HCT116 (cell line): ENCODE data around the gene FAM117A. TPM values are rescaled to one million over a fixed set of nuclear protein-coding genes. Genes with fewer than 3 reads are reported as not detected.

Experiments
- ATAC-seq: fragments of 200-7000 bp; cut with Tn5 transposase; 2 replicates; pipeline ENCODE4 v1.9.1; 2020; ENCODE audit warnings: mild to moderate bottlenecking, moderate library complexity
- BruUV-seq: library from RNA; stranded (reverse); fragments of 400-500 nt; replicated peaks from 2 replicates; lab custom pipeline; 2021; lab: Mats Ljungman, UMichigan
- CTCF ChIA-PET: fragments of 300-600 bp; sonication (Branson Sonifier 250); formaldehyde crosslinking; loops from one replicate; lab custom pipeline; 2021; ENCODE audit warnings: antibody characterized with exemption; lab: Charles Lee
- POLR2A ChIA-PET: fragments of 300-600, 350-600 bp; sonication (Branson Sonifier 250); formaldehyde crosslinking; loops from one replicate; lab custom pipeline; 2021; ENCODE audit warnings: antibody characterized with exemption; lab: Charles Lee
- RAD21 ChIA-PET, 2 experiments: fragments of 300-600 bp; sonication (Branson Sonifier 250); formaldehyde crosslinking; loops; one replicate each; lab custom pipeline; 2023; ENCODE audit warnings: low total read pairs in 2 of 2; ENCODE audit not compliant: uncharacterized antibody in 2 of 2, unreplicated experiment in 2 of 2, low non-redundant PET in 1 of 2; lab: Charles Lee
- DNase-seq: peaks from one replicate; pipeline ENCODE4 v3.0.0-alpha.2; 2010; ENCODE audit warnings: low read depth, low spot score
- H2AFZ ChIP-seq: fragments of 200-600 bp; shearing (Covaris generic), sonication (generic); 2 replicates; pipeline ENCODE4 v1.6.1; 2017; ENCODE audit warnings: low read depth, mixed run types, mixed read lengths, antibody characterized with exemption, low read length; ENCODE audit not compliant: poor library complexity, severe bottlenecking
- H3K27ac ChIP-seq: 2 replicates; pipeline ENCODE4 v1.5.1; 2012; ENCODE audit warnings: low read depth, low read length
- H3K27me3 ChIP-seq: fragments of 200-600 bp; sonication (generic); 2 replicates; pipeline ENCODE4 v1.6.1; 2016; ENCODE audit warnings: mixed run types, low read length, mixed read lengths; ENCODE audit not compliant: insufficient read depth
- H3K36me3 ChIP-seq, 2 experiments: fragments of 200-500 bp in 1 of 2; fragments of 200-600 bp in 1 of 2; sonication (Bioruptor generic) in 1 of 2; sonication (generic) in 1 of 2; 2 replicates each; pipeline versions ENCODE4 v1.5.1 to v1.6.1; 2014 to 2016; ENCODE audit warnings: low read length in 2 of 2, inconsistent platforms in 1 of 2, mixed read lengths in 1 of 2, mixed run types in 1 of 2; ENCODE audit not compliant: insufficient read depth in 2 of 2, control insufficient read depth in 1 of 2
- H3K4me1 ChIP-seq, 2 experiments: fragments of 200-600 bp in 1 of 2; sonication (generic) in 1 of 2; 2 replicates each; pipeline versions ENCODE4 v1.5.1 to v1.6.1; 2012 to 2017; ENCODE audit warnings: low read length in 2 of 2, inconsistent platforms in 1 of 2, mild to moderate bottlenecking in 1 of 2, mixed read lengths in 1 of 2, mixed run types in 1 of 2, moderate library complexity in 1 of 2; ENCODE audit not compliant: insufficient read depth in 2 of 2, control insufficient read depth in 1 of 2
- H3K4me2 ChIP-seq: fragments of 200-600 bp; sonication (generic); 2 replicates; pipeline ENCODE4 v1.6.1; 2017; ENCODE audit warnings: mixed run types, low read length, mixed read lengths
- H3K4me3 ChIP-seq, 2 experiments: fragments of 200-600 bp in 1 of 2; sonication (generic) in 1 of 2; replicated peaks in 1 of 2; 2 replicates each; pipeline ENCODE4 v1.5.1; 2011 to 2016; ENCODE audit warnings: low read length in 2 of 2, control low read depth in 1 of 2, low read depth in 1 of 2, mild to moderate bottlenecking in 1 of 2, mixed read lengths in 1 of 2, mixed run types in 1 of 2
- H3K79me2 ChIP-seq: fragments of 200-600 bp; sonication (generic); 2 replicates; pipeline ENCODE4 v1.6.1; 2017; ENCODE audit warnings: mild to moderate bottlenecking, mixed run types, low read length, moderate library complexity, mixed read lengths; ENCODE audit not compliant: insufficient read depth
- H3K9ac ChIP-seq: fragments of 200-600 bp; sonication (generic); 2 replicates; pipeline ENCODE4 v1.6.1; 2016; ENCODE audit warnings: low read length, mixed read lengths
- H3K9me2 ChIP-seq: fragments of 200-600 bp; sonication (generic), shearing (Covaris generic); 2 replicates; pipeline ENCODE4 v1.6.1; 2017; ENCODE audit warnings: mixed run types, mild to moderate bottlenecking, moderate library complexity; ENCODE audit not compliant: insufficient read depth
- H3K9me3 ChIP-seq, 2 experiments: fragments of 200-500 bp in 1 of 2; fragments of 200-600 bp in 1 of 2; sonication (Bioruptor generic) in 1 of 2; sonication (generic) in 1 of 2; 2 replicates each; pipeline ENCODE4 v1.6.1; 2014 to 2017; ENCODE audit warnings: low read length in 2 of 2, mixed read lengths in 2 of 2, inconsistent platforms in 1 of 2, low read depth in 1 of 2, mild to moderate bottlenecking in 1 of 2, mixed run types in 1 of 2, moderate library complexity in 1 of 2; ENCODE audit not compliant: control insufficient read depth in 1 of 2, insufficient read depth in 1 of 2
- H4K20me1 ChIP-seq: fragments of 200-600 bp; sonication (generic), shearing (Covaris generic); 2 replicates; pipeline ENCODE4 v1.6.1; 2017; ENCODE audit warnings: mixed run types, mild to moderate bottlenecking, moderate library complexity; ENCODE audit not compliant: insufficient read depth
- CBX3 ChIP-seq: IDR thresholded peaks from 2 replicates; pipeline ENCODE4 v1.6.1; 2012; ENCODE audit warnings: low read depth
- CEBPB ChIP-seq: IDR thresholded peaks from 2 replicates; pipeline ENCODE4 v1.6.1; 2012; ENCODE audit warnings: low read depth
- ELF1 ChIP-seq: IDR thresholded peaks from 2 replicates; pipeline ENCODE4 v1.6.1; 2012; ENCODE audit warnings: low read depth, borderline replicate concordance
- JUND ChIP-seq: IDR thresholded peaks from 2 replicates; pipeline ENCODE4 v1.6.1; 2012
- SP1 ChIP-seq: IDR thresholded peaks from 2 replicates; pipeline ENCODE4 v1.6.1; 2012; ENCODE audit warnings: low read depth
- TCF7L2 ChIP-seq: IDR thresholded peaks from 2 replicates; pipeline ENCODE4 v1.7.0; 2011; ENCODE audit warnings: borderline replicate concordance, inconsistent platforms; ENCODE audit not compliant: insufficient read depth, insufficient read length; ENCODE audit errors: extremely low read depth
- YY1 ChIP-seq: IDR thresholded peaks from 2 replicates; pipeline ENCODE4 v1.6.1; 2011; ENCODE audit warnings: low read length, low read depth, moderate library complexity, mild to moderate bottlenecking; ENCODE audit not compliant: insufficient replicate concordance; ENCODE audit errors: extremely low read depth
- ZFX ChIP-seq: fragments of 450-650 bp; IDR thresholded peaks from 2 replicates; pipeline ENCODE4 v1.6.1; 2017
- intact Hi-C: fragments of 100-400 bp; cut with micrococcal nuclease; formaldehyde crosslinking; loops from 2 replicates; pipeline ENCODE4 v1.10.0; 2022
- total RNA-seq: library from RNA; stranded (reverse); gene quantifications from one replicate; pipeline ENCODE4 v1.2.1, GENCODE V29; 2021; ENCODE audit not compliant: unreplicated experiment
- TF ChIP-seq, protein P1 (sequence below), 3 experiments: fragments of 200-600 bp in 1 of 3; sonication (generic) in 1 of 3; IDR thresholded peaks in 2 of 3; conservative IDR thresholded peaks in 1 of 3; 2 replicates each; pipeline ENCODE4 v1.5.1; 2012 to 2017; ENCODE audit warnings: low read depth in 2 of 3, low read length in 2 of 3, antibody characterized with exemption in 1 of 3, borderline replicate concordance in 1 of 3, control low read depth in 1 of 3, mild to moderate bottlenecking in 1 of 3, mixed read lengths in 1 of 3, mixed run types in 1 of 3, moderate library complexity in 1 of 3; ENCODE audit not compliant: insufficient read depth in 1 of 3
- TF ChIP-seq, protein P2 (sequence below): IDR thresholded peaks from 2 replicates; pipeline ENCODE4 v1.6.1; 2011; ENCODE audit warnings: mild to moderate bottlenecking, low read length, moderate library complexity; ENCODE audit not compliant: insufficient replicate concordance; ENCODE audit errors: extremely low read depth

Gene FAM117A
- total RNA-seq, 1 experiment from 2014 or later: 12.8 TPM

DNA sequence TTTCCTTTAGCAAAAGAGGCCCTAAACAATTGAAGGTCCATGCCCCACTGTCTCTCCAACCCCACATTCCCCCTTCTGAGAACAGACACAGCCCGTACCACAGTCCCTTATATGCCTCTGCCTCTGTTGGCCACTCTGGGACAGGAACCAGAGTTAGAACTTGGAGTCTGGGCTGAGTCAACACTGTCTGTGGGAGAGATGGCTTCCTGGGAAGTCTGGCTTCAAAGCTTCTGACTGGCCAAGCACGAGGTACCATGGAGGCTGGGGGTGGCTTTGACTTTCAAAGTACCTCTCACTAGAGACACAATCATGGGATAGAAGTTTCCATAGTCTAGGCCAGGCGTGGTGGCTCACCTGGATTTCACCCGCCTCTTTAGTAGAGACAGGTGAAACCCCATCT is 71.2 kb downstream of the FAM117A start:
- no peaks in the 10 kb centered on the region for H3K9me2 ChIP-seq
- TF ChIP-seq CBX3: no peak
- TF ChIP-seq SP1: no peak
- no peak for TF ChIP-seq YY1
- no peak for TF ChIP-seq ZFX
- TF ChIP-seq JUND: no peak
- no peak for TF ChIP-seq TCF7L2
- TF ChIP-seq, protein P1, sequence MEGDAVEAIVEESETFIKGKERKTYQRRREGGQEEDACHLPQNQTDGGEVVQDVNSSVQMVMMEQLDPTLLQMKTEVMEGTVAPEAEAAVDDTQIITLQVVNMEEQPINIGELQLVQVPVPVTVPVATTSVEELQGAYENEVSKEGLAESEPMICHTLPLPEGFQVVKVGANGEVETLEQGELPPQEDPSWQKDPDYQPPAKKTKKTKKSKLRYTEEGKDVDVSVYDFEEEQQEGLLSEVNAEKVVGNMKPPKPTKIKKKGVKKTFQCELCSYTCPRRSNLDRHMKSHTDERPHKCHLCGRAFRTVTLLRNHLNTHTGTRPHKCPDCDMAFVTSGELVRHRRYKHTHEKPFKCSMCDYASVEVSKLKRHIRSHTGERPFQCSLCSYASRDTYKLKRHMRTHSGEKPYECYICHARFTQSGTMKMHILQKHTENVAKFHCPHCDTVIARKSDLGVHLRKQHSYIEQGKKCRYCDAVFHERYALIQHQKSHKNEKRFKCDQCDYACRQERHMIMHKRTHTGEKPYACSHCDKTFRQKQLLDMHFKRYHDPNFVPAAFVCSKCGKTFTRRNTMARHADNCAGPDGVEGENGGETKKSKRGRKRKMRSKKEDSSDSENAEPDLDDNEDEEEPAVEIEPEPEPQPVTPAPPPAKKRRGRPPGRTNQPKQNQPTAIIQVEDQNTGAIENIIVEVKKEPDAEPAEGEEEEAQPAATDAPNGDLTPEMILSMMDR (IDR thresholded peaks at IDR 0.05 in 2 of 3, conservative IDR thresholded peaks at IDR 0.05 in 1 of 3; ENCODE audit: borderline replicate concordance in 1 of 3, insufficient read depth in 1 of 3, low read depth in 2 of 3, low read length in 2 of 3): no peak
- TF ChIP-seq ELF1: no peak
- TF ChIP-seq, protein P2, sequence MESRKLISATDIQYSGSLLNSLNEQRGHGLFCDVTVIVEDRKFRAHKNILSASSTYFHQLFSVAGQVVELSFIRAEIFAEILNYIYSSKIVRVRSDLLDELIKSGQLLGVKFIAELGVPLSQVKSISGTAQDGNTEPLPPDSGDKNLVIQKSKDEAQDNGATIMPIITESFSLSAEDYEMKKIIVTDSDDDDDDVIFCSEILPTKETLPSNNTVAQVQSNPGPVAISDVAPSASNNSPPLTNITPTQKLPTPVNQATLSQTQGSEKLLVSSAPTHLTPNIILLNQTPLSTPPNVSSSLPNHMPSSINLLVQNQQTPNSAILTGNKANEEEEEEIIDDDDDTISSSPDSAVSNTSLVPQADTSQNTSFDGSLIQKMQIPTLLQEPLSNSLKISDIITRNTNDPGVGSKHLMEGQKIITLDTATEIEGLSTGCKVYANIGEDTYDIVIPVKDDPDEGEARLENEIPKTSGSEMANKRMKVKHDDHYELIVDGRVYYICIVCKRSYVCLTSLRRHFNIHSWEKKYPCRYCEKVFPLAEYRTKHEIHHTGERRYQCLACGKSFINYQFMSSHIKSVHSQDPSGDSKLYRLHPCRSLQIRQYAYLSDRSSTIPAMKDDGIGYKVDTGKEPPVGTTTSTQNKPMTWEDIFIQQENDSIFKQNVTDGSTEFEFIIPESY: no peak
- TF ChIP-seq CEBPB: no peak
- H3K9ac ChIP-seq: no peak overlapping the region
- no peaks in the 10 kb centered on the region for H3K9me3 ChIP-seq
- H3K4me3 ChIP-seq: no peak overlapping the region
- ChIA-PET CTCF (interaction anchor here (5.0 to 9.3 kb wide), 2 partner anchors 122 to 125 kb away, joined by 39 to 92 read pairs; no protein-coding TSS in a partner anchor), POLR2A (interaction anchor here (0.6 kb wide), 1 partner anchor 23 kb away, joined by 4 read pairs; no protein-coding TSS in a partner anchor), RAD21 (no interaction called here)
- no peak overlapping the region for H3K4me2 ChIP-seq
- intact Hi-C loops: no loop called here
- no peaks in the 10 kb centered on the region for H3K79me2 ChIP-seq
- H4K20me1 ChIP-seq: no peaks in the 10 kb centered on the region
- H3K27me3 ChIP-seq: no peaks in the 10 kb centered on the region
- DNase-seq (no peak), ATAC-seq (no peak)
- H2AFZ ChIP-seq: no peak overlapping the region
- no peak overlapping the region for H3K27ac ChIP-seq
- BruUV-seq: no TSS peak
- H3K4me1 ChIP-seq: no peaks in the 10 kb centered on the region
- no peaks in the 10 kb centered on the region for H3K36me3 ChIP-seq
